Measurements from ENCODE around the gene ZNF521.

DNA sequence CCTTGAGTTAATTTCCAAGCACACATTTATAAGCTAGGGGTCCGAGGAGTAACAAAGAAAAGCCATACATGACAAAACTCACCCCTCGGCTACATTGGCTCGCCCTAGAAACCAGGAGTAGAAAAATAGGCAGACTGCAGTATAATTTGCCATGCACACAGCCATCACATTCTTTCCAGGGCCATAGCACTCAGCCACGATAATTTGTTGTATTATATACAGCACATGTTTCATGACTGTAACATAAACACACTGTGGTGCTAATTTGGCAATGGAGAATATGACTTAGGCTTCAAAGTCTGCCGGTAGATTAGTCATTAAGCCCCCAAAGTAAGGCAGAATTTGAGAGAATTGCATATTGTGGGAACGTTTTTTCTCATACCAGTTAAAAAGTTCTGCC, 254.9 kb downstream of the ZNF521 start:
- TF ChIP-seq NR2F2 (IDR thresholded peaks at IDR 0.05): no peak
- TF ChIP-seq, protein P1, sequence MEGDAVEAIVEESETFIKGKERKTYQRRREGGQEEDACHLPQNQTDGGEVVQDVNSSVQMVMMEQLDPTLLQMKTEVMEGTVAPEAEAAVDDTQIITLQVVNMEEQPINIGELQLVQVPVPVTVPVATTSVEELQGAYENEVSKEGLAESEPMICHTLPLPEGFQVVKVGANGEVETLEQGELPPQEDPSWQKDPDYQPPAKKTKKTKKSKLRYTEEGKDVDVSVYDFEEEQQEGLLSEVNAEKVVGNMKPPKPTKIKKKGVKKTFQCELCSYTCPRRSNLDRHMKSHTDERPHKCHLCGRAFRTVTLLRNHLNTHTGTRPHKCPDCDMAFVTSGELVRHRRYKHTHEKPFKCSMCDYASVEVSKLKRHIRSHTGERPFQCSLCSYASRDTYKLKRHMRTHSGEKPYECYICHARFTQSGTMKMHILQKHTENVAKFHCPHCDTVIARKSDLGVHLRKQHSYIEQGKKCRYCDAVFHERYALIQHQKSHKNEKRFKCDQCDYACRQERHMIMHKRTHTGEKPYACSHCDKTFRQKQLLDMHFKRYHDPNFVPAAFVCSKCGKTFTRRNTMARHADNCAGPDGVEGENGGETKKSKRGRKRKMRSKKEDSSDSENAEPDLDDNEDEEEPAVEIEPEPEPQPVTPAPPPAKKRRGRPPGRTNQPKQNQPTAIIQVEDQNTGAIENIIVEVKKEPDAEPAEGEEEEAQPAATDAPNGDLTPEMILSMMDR (IDR thresholded peaks at IDR 0.05; ENCODE audit: low read depth, low read length, missing input control): no peak
